Endodermal cell (in vitro differentiated cells): ENCODE results near the gene FMNL2. TPM values are rescaled to one million over a fixed set of nuclear protein-coding genes. Genes with fewer than 3 reads are reported as not detected.

Source experiments
- DNase-seq: peaks from one replicate; pipeline ENCODE4 v3.0.0-alpha.2; 2017
- H3K27ac ChIP-seq: 2 replicates; pipeline ENCODE4 v1.5.1; 2013; ENCODE audit warnings: mild to moderate bottlenecking, low read depth, low read length, moderate library complexity
- H3K27me3 ChIP-seq: 2 replicates; pipeline ENCODE4 v1.6.1; 2013; ENCODE audit warnings: mild to moderate bottlenecking, low read length, moderate library complexity; ENCODE audit not compliant: insufficient read depth, control insufficient read depth, poor library complexity, severe bottlenecking
- H3K36me3 ChIP-seq: 2 replicates; pipeline ENCODE4 v1.7.0; 2013; ENCODE audit warnings: mild to moderate bottlenecking, low read length, moderate library complexity; ENCODE audit not compliant: control insufficient read depth, insufficient read depth
- H3K4me1 ChIP-seq: one replicate; pipeline ENCODE4 v1.7.0; 2013; ENCODE audit warnings: low read length; ENCODE audit not compliant: control insufficient read depth, insufficient read depth
- H3K4me3 ChIP-seq: 2 replicates; pipeline ENCODE4 v1.5.1; 2013; ENCODE audit warnings: mild to moderate bottlenecking, low read length, moderate library complexity
- H3K9ac ChIP-seq: 2 replicates; pipeline ENCODE4 v1.6.1; 2013; ENCODE audit warnings: mild to moderate bottlenecking, low read length, moderate library complexity; ENCODE audit not compliant: poor library complexity, severe bottlenecking; ENCODE audit errors: extremely low read depth
- H3K9me3 ChIP-seq: 2 replicates; pipeline ENCODE4 v1.6.1; 2013; ENCODE audit warnings: mild to moderate bottlenecking, low read length, moderate library complexity; ENCODE audit not compliant: control insufficient read depth
- H3K27ac Mint-ChIP-seq: 2 replicates; pipeline ENCODE4 v1.8.0; 2020; ENCODE audit warnings: mixed read lengths
- H3K27me3 Mint-ChIP-seq: 2 replicates; pipeline ENCODE4 v1.8.0; 2021; ENCODE audit warnings: mild to moderate bottlenecking, mixed read lengths; ENCODE audit not compliant: insufficient read depth
- H3K36me3 Mint-ChIP-seq: 2 replicates; pipeline ENCODE4 v1.8.0; 2020; ENCODE audit warnings: low read depth, mixed read lengths
- H3K4me1 Mint-ChIP-seq: 2 replicates; pipeline ENCODE4 v1.8.0; 2020; ENCODE audit warnings: mixed read lengths
- H3K4me3 Mint-ChIP-seq: 2 replicates; pipeline ENCODE4 v1.8.0; 2020; ENCODE audit warnings: mild to moderate bottlenecking, moderate library complexity, mixed read lengths
- H3K9me3 Mint-ChIP-seq: 2 replicates; pipeline ENCODE4 v1.8.0; 2020; ENCODE audit warnings: mild to moderate bottlenecking, mixed read lengths
- WGBS, 2 experiments: methylation state at CpG; one replicate each; pipeline versions ENCODE4 v1.1.5 to v1.1.7; 2013; ENCODE audit warnings: missing lambda C conversion rate in 2 of 2, mixed read lengths in 1 of 2; ENCODE audit not compliant: insufficient coverage in 1 of 2, insufficient read length in 1 of 2; 5-methylcytosine and 5-hydroxymethylcytosine counted together
- total RNA-seq, 2 donors: library from RNA; stranded (reverse); fragmentation: NEBNext Ultra II Directional in 1 of 2; extraction: Animal tissue kit (Norgen Biotek cat#: 25700) in 1 of 2; gene quantifications; 2 replicates in 1 of 2; 3 replicates in 1 of 2; pipeline ENCODE4 v1.2.1, GENCODE V29; 2021
- TF ChIP-seq, protein P1 (sequence below): fragments of 200-600 bp; sonication (generic); conservative IDR thresholded peaks from 2 replicates; pipeline ENCODE4 v1.5.0; 2021; ENCODE audit warnings: antibody characterized with exemption, mild to moderate bottlenecking

The FMNL2 gene
- total RNA-seq, 2 donors from 2014 or later: 49.4 to 51.8 TPM

DNA sequence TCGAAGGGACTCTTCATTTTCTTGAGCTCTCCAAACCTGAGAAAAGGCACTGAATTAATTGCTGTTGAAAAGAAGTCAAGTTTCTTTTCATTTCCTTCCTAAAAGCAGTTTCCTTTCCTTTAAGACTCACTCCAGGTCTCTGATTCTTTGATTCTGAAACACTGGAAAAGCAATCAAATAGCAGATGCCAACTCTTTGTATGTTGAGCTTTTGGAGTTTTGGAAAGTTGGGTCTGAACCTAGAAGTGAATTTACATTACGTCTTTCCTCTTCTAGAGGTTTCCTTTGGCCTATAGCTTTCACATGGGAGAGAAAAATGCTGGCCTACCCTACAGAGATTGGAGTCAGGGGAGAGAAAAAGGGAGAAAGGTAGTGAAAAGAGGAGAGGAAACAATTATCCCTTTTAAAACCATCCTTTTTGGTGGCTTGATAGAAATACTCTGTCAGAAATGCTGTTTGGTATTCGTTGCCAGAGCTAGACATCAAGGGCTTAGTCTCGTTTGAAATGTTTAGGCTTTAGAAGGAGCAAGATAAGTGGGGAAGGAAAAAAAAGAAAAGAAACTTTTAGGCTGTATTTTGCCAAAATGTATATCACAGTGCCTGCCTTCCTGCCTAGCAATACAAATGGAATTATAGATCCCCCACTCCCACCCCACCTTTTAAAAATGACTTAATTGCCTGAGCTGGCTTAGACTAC, 194.6 kb downstream of the FMNL2 start:
- Histone ChIP-seq H3K27ac (no peak overlapping the region), H3K36me3 (no peaks in the 10 kb centered on the region), H3K27me3 (no peaks in the 10 kb centered on the region), H3K9ac (no peak overlapping the region), H3K9me3 (no peaks in the 10 kb centered on the region), H3K4me1 (no peaks in the 10 kb centered on the region), H3K4me3 (no peak overlapping the region)
- no peaks in the 10 kb centered on the region for H3K9me3 Mint-ChIP-seq
- WGBS, 2 experiments: 67 to 87% methylated on average over 3 to 4 of the region's 4 CpGs
- H3K36me3 Mint-ChIP-seq: no peaks in the 10 kb centered on the region
- TF ChIP-seq, protein P1, sequence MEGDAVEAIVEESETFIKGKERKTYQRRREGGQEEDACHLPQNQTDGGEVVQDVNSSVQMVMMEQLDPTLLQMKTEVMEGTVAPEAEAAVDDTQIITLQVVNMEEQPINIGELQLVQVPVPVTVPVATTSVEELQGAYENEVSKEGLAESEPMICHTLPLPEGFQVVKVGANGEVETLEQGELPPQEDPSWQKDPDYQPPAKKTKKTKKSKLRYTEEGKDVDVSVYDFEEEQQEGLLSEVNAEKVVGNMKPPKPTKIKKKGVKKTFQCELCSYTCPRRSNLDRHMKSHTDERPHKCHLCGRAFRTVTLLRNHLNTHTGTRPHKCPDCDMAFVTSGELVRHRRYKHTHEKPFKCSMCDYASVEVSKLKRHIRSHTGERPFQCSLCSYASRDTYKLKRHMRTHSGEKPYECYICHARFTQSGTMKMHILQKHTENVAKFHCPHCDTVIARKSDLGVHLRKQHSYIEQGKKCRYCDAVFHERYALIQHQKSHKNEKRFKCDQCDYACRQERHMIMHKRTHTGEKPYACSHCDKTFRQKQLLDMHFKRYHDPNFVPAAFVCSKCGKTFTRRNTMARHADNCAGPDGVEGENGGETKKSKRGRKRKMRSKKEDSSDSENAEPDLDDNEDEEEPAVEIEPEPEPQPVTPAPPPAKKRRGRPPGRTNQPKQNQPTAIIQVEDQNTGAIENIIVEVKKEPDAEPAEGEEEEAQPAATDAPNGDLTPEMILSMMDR: no peak
- H3K27me3 Mint-ChIP-seq: no peaks in the 10 kb centered on the region
- DNase-seq: no peak
- no peak overlapping the region for H3K4me3 Mint-ChIP-seq
- H3K27ac Mint-ChIP-seq: no peak overlapping the region
- peaks cover 31% of the 10 kb centered on the region for H3K4me1 Mint-ChIP-seq

GRCh38 chr2:152532241-152532640, 197.3 kb downstream of the FMNL2 start:
- peaks cover 24% of the 10 kb centered on the region for H3K4me1 Mint-ChIP-seq
- no peak for DNase-seq
- Histone ChIP-seq H3K9ac (no peak overlapping the region), H3K27me3 (no peaks in the 10 kb centered on the region), H3K4me3 (no peak overlapping the region), H3K27ac (no peak overlapping the region), H3K4me1 (no peaks in the 10 kb centered on the region), H3K9me3 (no peaks in the 10 kb centered on the region), H3K36me3 (no peaks in the 10 kb centered on the region)
- no peak overlapping the region for H3K4me3 Mint-ChIP-seq
- TF ChIP-seq, protein P1: no peak
- H3K27me3 Mint-ChIP-seq: no peaks in the 10 kb centered on the region
- H3K36me3 Mint-ChIP-seq: no peaks in the 10 kb centered on the region
- no peak overlapping the region for H3K27ac Mint-ChIP-seq
- H3K9me3 Mint-ChIP-seq: no peaks in the 10 kb centered on the region
- 97% methylated on average over 3 of the region's 3 CpGs; no CpG with 5 or more reads in 1 of the 2 experiments for WGBS, 2 experiments

- no peaks in the 10 kb centered on the region for H3K9me3 Mint-ChIP-seq
- Histone ChIP-seq H3K9me3 (no peaks in the 10 kb centered on the region), H3K36me3 (no peaks in the 10 kb centered on the region), H3K27ac (no peak overlapping the region), H3K4me3 (no peak overlapping the region), H3K9ac (no peak overlapping the region), H3K4me1 (no peaks in the 10 kb centered on the region), H3K27me3 (no peaks in the 10 kb centered on the region)
- no peak overlapping the region for H3K27ac Mint-ChIP-seq
- WGBS, 2 experiments: 90 to 97% methylated on average over 6 of the region's 7 CpGs
- H3K27me3 Mint-ChIP-seq: no peaks in the 10 kb centered on the region
- no peaks in the 10 kb centered on the region for H3K36me3 Mint-ChIP-seq
- H3K4me1 Mint-ChIP-seq: peaks cover 10% of the 10 kb centered on the region
- TF ChIP-seq, protein P1: no peak
- no peak overlapping the region for H3K4me3 Mint-ChIP-seq
- no peak for DNase-seq
These were observed 199.6 kb downstream of the FMNL2 start for GRCh38 chr2:152534460-152535135.
